SH-SY5Y (cell line): ENCODE data around the gene GRK6.

Experiments
- GATA2 ChIP-seq: IDR thresholded peaks from 2 replicates; pipeline ENCODE4 v1.6.1; 2011; ENCODE audit warnings: mild to moderate bottlenecking, low read depth, low read length
- GATA3 ChIP-seq: IDR thresholded peaks from 2 replicates; pipeline ENCODE4 v1.6.1; 2011; ENCODE audit warnings: low read depth, mild to moderate bottlenecking, low read length, moderate library complexity

- TF ChIP-seq GATA2 (no peak), GATA3 (no peak)
Observed at GRCh38 chr5:177386542-177386941, 39.9 kb upstream of the GRK6 start.
